WTC11 (cell line): Measurements from ENCODE around the gene PLXNA1. TPM values are rescaled to one million over a fixed set of nuclear protein-coding genes. Genes with fewer than 3 reads are reported as not detected.

Experiments used
- ATAC-seq: fragments of 200-7000 bp; cut with Tn5 transposase; 2 replicates; pipeline ENCODE4 v1.10.0; 2021; ENCODE audit warnings: mild to moderate bottlenecking, moderate library complexity
- CTCF ChIA-PET: fragments of 300-600 bp; sonication (Branson Sonifier 250); formaldehyde crosslinking; loops from one replicate; lab custom pipeline; 2021; ENCODE audit warnings: antibody characterized with exemption; lab: Charles Lee
- POLR2A ChIA-PET: fragments of 350-600 bp; sonication (Branson Sonifier 250); formaldehyde crosslinking; loops from one replicate; lab custom pipeline; 2021; ENCODE audit warnings: antibody characterized with exemption; lab: Charles Lee
- DNase-seq: peaks from one replicate; pipeline ENCODE4 v3.0.0; 2021; ENCODE audit warnings: low spot score
- H3K27ac Mint-ChIP-seq: 2 replicates; pipeline ENCODE4 v1.8.0; 2021; ENCODE audit warnings: mixed read lengths
- H3K27me3 Mint-ChIP-seq: 2 replicates; pipeline ENCODE4 v1.8.0; 2021; ENCODE audit warnings: low read depth, mild to moderate bottlenecking, moderate library complexity, mixed read lengths
- H3K36me3 Mint-ChIP-seq: 2 replicates; pipeline ENCODE4 v1.8.0; 2021; ENCODE audit warnings: mixed read lengths
- H3K4me1 Mint-ChIP-seq: 2 replicates; pipeline ENCODE4 v1.8.0; 2022; ENCODE audit warnings: mixed read lengths
- H3K4me3 Mint-ChIP-seq: 2 replicates; pipeline ENCODE4 v1.8.0; 2021; ENCODE audit warnings: mild to moderate bottlenecking, moderate library complexity, mixed read lengths
- H3K9me3 Mint-ChIP-seq: 2 replicates; pipeline ENCODE4 v1.8.0; 2021; ENCODE audit warnings: mixed read lengths
- AR ChIP-seq: fragments of 250-450 bp; sonication (Bioruptor Pico); IDR thresholded peaks from 2 replicates; pipeline ENCODE4 v1.9.0; 2021; ENCODE audit warnings: mild to moderate bottlenecking
- CTCF ChIP-seq: fragments of 200-600 bp; IDR thresholded peaks from 2 replicates; pipeline ENCODE4 v1.8.0; 2022; ENCODE audit warnings: antibody characterized with exemption
- E2F1 ChIP-seq: sonication (generic); formaldehyde crosslinking; IDR thresholded peaks from 2 replicates; pipeline ENCODE4 v1.8.0; 2022; ENCODE audit warnings: mild to moderate bottlenecking, missing genetic modification reagents
- ELF4 ChIP-seq: sonication (generic); formaldehyde crosslinking; IDR thresholded peaks from 2 replicates; pipeline ENCODE4 v1.8.1; 2022; ENCODE audit warnings: low read depth, mild to moderate bottlenecking, moderate library complexity, missing genetic modification reagents
- GABPB1 ChIP-seq: sonication (generic); formaldehyde crosslinking; IDR thresholded peaks from 2 replicates; pipeline ENCODE4 v1.8.1; 2023; ENCODE audit warnings: mild to moderate bottlenecking, missing genetic modification reagents
- JAZF1 ChIP-seq: fragments of 250-450 bp; sonication (Bioruptor Pico); IDR thresholded peaks from 2 replicates; pipeline ENCODE4 v1.9.0; 2021; ENCODE audit warnings: moderate library complexity, mild to moderate bottlenecking, inconsistent platforms
- MLX ChIP-seq: sonication (generic); formaldehyde crosslinking; IDR thresholded peaks from 2 replicates; pipeline ENCODE4 v1.8.1; 2023; ENCODE audit warnings: mild to moderate bottlenecking, missing genetic modification reagents, moderate library complexity
- MYBL2 ChIP-seq: sonication (generic); formaldehyde crosslinking; IDR thresholded peaks from 2 replicates; pipeline ENCODE4 v1.8.1; 2023; ENCODE audit warnings: mild to moderate bottlenecking, moderate library complexity, missing genetic modification reagents
- NFE2L1 ChIP-seq: sonication (generic); formaldehyde crosslinking; IDR thresholded peaks from 2 replicates; pipeline ENCODE4 v1.8.1; 2023; ENCODE audit warnings: missing genetic modification reagents
- PRDM15 ChIP-seq: sonication (generic); formaldehyde crosslinking; IDR thresholded peaks from 2 replicates; pipeline ENCODE4 v1.8.0; 2022; ENCODE audit warnings: missing genetic modification reagents
- RELA ChIP-seq: sonication (generic); formaldehyde crosslinking; IDR thresholded peaks from 2 replicates; pipeline ENCODE4 v1.8.1; 2022; ENCODE audit warnings: missing genetic modification reagents, mild to moderate bottlenecking, borderline replicate concordance
- USF2 ChIP-seq: sonication (generic); formaldehyde crosslinking; IDR thresholded peaks from 2 replicates; pipeline ENCODE4 v1.8.1; 2023; ENCODE audit warnings: mild to moderate bottlenecking, missing genetic modification reagents, moderate library complexity
- ZBTB21 ChIP-seq: sonication (generic); formaldehyde crosslinking; IDR thresholded peaks from 2 replicates; pipeline ENCODE4 v1.8.1; 2023; ENCODE audit warnings: mild to moderate bottlenecking, missing genetic modification reagents, borderline replicate concordance
- ZMAT4 ChIP-seq: fragments of 250-450 bp; sonication (Bioruptor Pico); IDR thresholded peaks from 2 replicates; pipeline ENCODE4 v1.9.0; 2021; ENCODE audit warnings: mild to moderate bottlenecking
- ZNF219 ChIP-seq: sonication (generic); formaldehyde crosslinking; IDR thresholded peaks from 2 replicates; pipeline ENCODE4 v1.8.0; 2023; ENCODE audit warnings: missing genetic modification reagents, mild to moderate bottlenecking, borderline replicate concordance
- ZNF232 ChIP-seq: sonication (generic); formaldehyde crosslinking; IDR thresholded peaks from 2 replicates; pipeline ENCODE4 v1.8.0; 2022; ENCODE audit warnings: mild to moderate bottlenecking, missing genetic modification reagents
- ZNF317 ChIP-seq: sonication (generic); formaldehyde crosslinking; IDR thresholded peaks from 2 replicates; pipeline ENCODE4 v1.8.1; 2023; ENCODE audit warnings: low read depth, mild to moderate bottlenecking, moderate library complexity, missing genetic modification reagents, borderline replicate concordance
- ZNF416 ChIP-seq: fragments of 250-450 bp; sonication (Bioruptor Pico); IDR thresholded peaks from 2 replicates; pipeline ENCODE4 v1.9.0; 2021; ENCODE audit warnings: mild to moderate bottlenecking, inconsistent platforms
- ZNF671 ChIP-seq: fragments of 250-450 bp; sonication (Bioruptor Pico); IDR thresholded peaks from 2 replicates; pipeline ENCODE4 v1.8.0; 2021; ENCODE audit warnings: mild to moderate bottlenecking
- total RNA-seq: library from RNA; stranded (reverse); gene quantifications from 3 replicates; pipeline ENCODE4 v1.2.3, GENCODE V29; 2021

PLXNA1 gene
- total RNA-seq, 1 experiment from 2014 or later = 53.8 TPM

- POLR2A ChIA-PET = no interaction called here
- H3K9me3 Mint-ChIP-seq = peaks cover 16% of the 10 kb centered on the region
- peaks cover 7% of the 10 kb centered on the region for H3K4me1 Mint-ChIP-seq
- ATAC-seq = no peak
- no peak overlapping the region for H3K27ac Mint-ChIP-seq
- DNase-seq = no peak
- no peak overlapping the region for H3K4me3 Mint-ChIP-seq
- peaks cover 26% of the 10 kb centered on the region for H3K27me3 Mint-ChIP-seq
- peaks cover 6% of the 10 kb centered on the region for H3K36me3 Mint-ChIP-seq
- CTCF ChIA-PET = interaction anchor here (0.8 to 1.3 kb wide), 3 partner anchors 23 to 228 kb away, joined by 3 to 5 read pairs (median 4); no protein-coding TSS in a partner anchor
- TF ChIP-seq ZNF671 = no peak
- TF ChIP-seq ZNF219 (CRISPR knock-in tag) = no peak
- no peak for TF ChIP-seq ELF4 (CRISPR knock-in tag)
- no peak for TF ChIP-seq CTCF
- TF ChIP-seq ZNF416 = no peak
- no peak for TF ChIP-seq GABPB1 (CRISPR knock-in tag)
- no peak for TF ChIP-seq PRDM15
- TF ChIP-seq MYBL2 (CRISPR knock-in tag) = no peak
- TF ChIP-seq JAZF1 (CRISPR knock-in tag) = no peak
- no peak for TF ChIP-seq MLX (CRISPR knock-in tag)
- no peak for TF ChIP-seq AR
- TF ChIP-seq USF2 = no peak
- TF ChIP-seq NFE2L1 (CRISPR knock-in tag) = no peak
Observed at GRCh38 chr3:126979046-126979628, 3.8 kb upstream of the PLXNA1 start.

GRCh38 chr3:126980266-126980811, 2.6 kb upstream of the PLXNA1 start:
- H3K27ac Mint-ChIP-seq = no peak overlapping the region
- TF ChIP-seq ZMAT4 (CRISPR knock-in tag) = no peak
- no peak for TF ChIP-seq GABPB1 (CRISPR knock-in tag)
- no peak for TF ChIP-seq E2F1 (CRISPR knock-in tag)
- no peak for TF ChIP-seq ZBTB21
- TF ChIP-seq ZNF232 (CRISPR knock-in tag) = no peak
- no peak for TF ChIP-seq RELA (CRISPR knock-in tag)
- no peak for TF ChIP-seq ZNF317 (CRISPR knock-in tag)
- H3K27me3 Mint-ChIP-seq = peaks cover 21% of the 10 kb centered on the region
- ChIA-PET CTCF (interaction anchor here (0.7 kb wide), 1 partner anchor 302 kb away, joined by 3 read pairs; no protein-coding TSS in a partner anchor), POLR2A (no interaction called here)
- DNase-seq (no peak), ATAC-seq (no peak)
- H3K4me1 Mint-ChIP-seq = peaks cover 9% of the 10 kb centered on the region
- no peak overlapping the region for H3K4me3 Mint-ChIP-seq
- H3K9me3 Mint-ChIP-seq = peaks cover 4% of the 10 kb centered on the region
- no peaks in the 10 kb centered on the region; the same call in 1 of the 2 replicates for H3K36me3 Mint-ChIP-seq
